Right atrium auricular region (tissue), 2 donors: ENCODE measurements around the gene SPOCK1. TPM values are rescaled to one million over a fixed set of nuclear protein-coding genes. Genes with fewer than 3 reads are reported as not detected.

Experiments used
- DNase-seq: peaks from one replicate; pipeline ENCODE4 v3.0.0-alpha.2; 2019; ENCODE audit warnings: low spot score
- H3K27ac ChIP-seq, 2 donors: fragments of 200-600 bp; sonication (generic); 1 replicate in 1 of 2; 2 replicates in 1 of 2; pipeline ENCODE4 v1.5.1; 2016 to 2019
- H3K27me3 ChIP-seq, 2 donors: fragments of 200-600 bp; sonication (generic); one replicate each; pipeline versions ENCODE4 v1.5.1 to v1.6.0; 2017 to 2019
- H3K36me3 ChIP-seq: fragments of 200-600 bp; sonication (generic); one replicate; pipeline ENCODE4 v1.5.1; 2016
- H3K4me1 ChIP-seq, 2 donors: fragments of 200-600 bp; sonication (generic); one replicate each; pipeline versions ENCODE4 v1.5.1 to v1.6.0; 2017 to 2019
- H3K4me3 ChIP-seq, 2 donors: fragments of 200-600 bp; sonication (generic); 1 replicate in 1 of 2; 2 replicates in 1 of 2; pipeline ENCODE4 v1.5.1; 2017 to 2019; ENCODE audit warnings: mild to moderate bottlenecking in 1 of 2, moderate library complexity in 1 of 2
- H3K9me3 ChIP-seq, 2 donors: fragments of 200-600 bp; sonication (generic); one replicate each; pipeline ENCODE4 v1.5.1; 2019
- total RNA-seq, 2 donors: library from RNA; depleted of rRNA; stranded (reverse); fragments of >200 nt; gene quantifications; one replicate each; pipeline ENCODE4 v1.1.0, GENCODE V29; 2016
- TF ChIP-seq, protein P1 (sequence below), 2 donors: fragments of 200-600 bp; sonication (generic); IDR thresholded peaks; one replicate each; pipeline ENCODE4 v1.5.1; 2019; ENCODE audit warnings: antibody characterized with exemption in 2 of 2

The SPOCK1 gene
- total RNA-seq, 2 donors from 2014 or later, result 59.8 to 84.5 TPM

DNA sequence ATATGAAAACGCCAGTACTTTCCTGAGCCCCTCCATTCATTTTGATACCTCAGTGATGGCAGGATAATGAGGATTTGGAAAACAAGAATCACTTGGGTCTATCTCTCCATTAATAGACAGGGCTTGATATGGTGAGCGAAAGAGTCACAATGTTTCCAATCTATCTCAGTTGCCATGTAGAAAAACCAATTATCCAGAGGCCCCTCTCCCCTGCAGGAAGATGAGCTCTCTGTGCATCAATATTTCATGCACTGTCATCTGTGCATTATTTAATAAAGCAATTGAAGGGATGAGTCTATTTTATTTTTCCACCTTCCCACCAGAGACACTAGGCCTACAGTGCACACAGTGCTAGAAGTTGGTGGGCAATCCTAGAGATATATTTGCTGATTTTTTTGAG is 326.9 kb downstream of the SPOCK1 start:
- Histone ChIP-seq H3K27me3 (no peaks in the 10 kb centered on the region), H3K4me3 (no peak overlapping the region)
- no peak for DNase-seq

DNA sequence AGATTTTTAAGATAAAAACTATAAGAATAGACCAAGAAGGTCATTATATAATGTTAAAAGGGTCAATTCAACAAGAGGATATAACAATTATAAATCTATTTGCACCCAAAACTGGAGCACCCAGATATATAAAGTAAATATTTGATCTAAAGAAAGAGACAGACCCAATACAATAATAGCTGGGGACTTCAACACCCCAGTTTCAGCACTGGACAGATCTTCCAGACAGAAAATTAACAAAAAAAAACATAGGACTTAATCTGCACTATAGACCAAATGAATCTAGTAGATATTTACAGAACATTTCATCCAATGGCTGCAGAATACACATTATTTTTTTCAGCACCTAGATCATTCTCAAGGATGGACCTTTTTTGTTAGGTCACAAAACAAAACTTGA is 331.9 kb downstream of the SPOCK1 start:
- Histone ChIP-seq H3K4me3 (no peak overlapping the region), H3K4me1 (no peaks in the 10 kb centered on the region), H3K36me3 (no peaks in the 10 kb centered on the region), H3K27ac (no peak overlapping the region), H3K27me3 (no peaks in the 10 kb centered on the region), H3K9me3 (no peaks in the 10 kb centered on the region)
- DNase-seq, result no peak
- TF ChIP-seq, protein P1, sequence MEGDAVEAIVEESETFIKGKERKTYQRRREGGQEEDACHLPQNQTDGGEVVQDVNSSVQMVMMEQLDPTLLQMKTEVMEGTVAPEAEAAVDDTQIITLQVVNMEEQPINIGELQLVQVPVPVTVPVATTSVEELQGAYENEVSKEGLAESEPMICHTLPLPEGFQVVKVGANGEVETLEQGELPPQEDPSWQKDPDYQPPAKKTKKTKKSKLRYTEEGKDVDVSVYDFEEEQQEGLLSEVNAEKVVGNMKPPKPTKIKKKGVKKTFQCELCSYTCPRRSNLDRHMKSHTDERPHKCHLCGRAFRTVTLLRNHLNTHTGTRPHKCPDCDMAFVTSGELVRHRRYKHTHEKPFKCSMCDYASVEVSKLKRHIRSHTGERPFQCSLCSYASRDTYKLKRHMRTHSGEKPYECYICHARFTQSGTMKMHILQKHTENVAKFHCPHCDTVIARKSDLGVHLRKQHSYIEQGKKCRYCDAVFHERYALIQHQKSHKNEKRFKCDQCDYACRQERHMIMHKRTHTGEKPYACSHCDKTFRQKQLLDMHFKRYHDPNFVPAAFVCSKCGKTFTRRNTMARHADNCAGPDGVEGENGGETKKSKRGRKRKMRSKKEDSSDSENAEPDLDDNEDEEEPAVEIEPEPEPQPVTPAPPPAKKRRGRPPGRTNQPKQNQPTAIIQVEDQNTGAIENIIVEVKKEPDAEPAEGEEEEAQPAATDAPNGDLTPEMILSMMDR (IDR thresholded peaks at IDR 0.05), result no peak

More for the DNA sequence above, 326.9 kb downstream of the SPOCK1 start:
- H3K9me3 ChIP-seq, result no peaks in the 10 kb centered on the region
- no peaks in the 10 kb centered on the region for H3K36me3 ChIP-seq
- no peaks in the 10 kb centered on the region for H3K4me1 ChIP-seq
- TF ChIP-seq, protein P1 (IDR thresholded peaks at IDR 0.05), result no peak
- no peak overlapping the region for H3K27ac ChIP-seq

DNA sequence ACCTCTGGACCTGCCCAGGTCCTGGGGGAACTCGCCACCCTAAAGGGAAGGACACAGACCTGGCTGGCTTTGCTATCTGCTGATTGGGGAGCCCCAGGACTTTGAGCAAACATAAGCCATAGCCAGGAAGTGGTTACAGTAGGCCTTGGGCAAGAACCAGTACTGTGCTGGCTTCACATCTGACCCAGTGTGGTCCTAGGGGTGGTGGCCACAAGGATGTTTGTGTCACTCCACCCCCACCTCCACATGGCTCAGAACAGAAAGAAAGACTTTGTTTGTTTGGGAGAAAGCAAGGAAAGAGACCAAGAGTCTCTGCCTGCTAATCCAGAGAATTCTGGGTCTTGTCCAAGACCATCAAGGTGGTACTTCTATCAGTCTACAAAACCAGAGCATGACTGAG is 334.2 kb downstream of the SPOCK1 start:
- Histone ChIP-seq H3K4me3 (no peak overlapping the region), H3K27ac (no peak overlapping the region), H3K36me3 (no peaks in the 10 kb centered on the region), H3K27me3 (no peaks in the 10 kb centered on the region), H3K4me1 (no peaks in the 10 kb centered on the region), H3K9me3 (no peaks in the 10 kb centered on the region)
- DNase-seq, result no peak
- TF ChIP-seq, protein P1 (IDR thresholded peaks at IDR 0.05), result no peak

DNA sequence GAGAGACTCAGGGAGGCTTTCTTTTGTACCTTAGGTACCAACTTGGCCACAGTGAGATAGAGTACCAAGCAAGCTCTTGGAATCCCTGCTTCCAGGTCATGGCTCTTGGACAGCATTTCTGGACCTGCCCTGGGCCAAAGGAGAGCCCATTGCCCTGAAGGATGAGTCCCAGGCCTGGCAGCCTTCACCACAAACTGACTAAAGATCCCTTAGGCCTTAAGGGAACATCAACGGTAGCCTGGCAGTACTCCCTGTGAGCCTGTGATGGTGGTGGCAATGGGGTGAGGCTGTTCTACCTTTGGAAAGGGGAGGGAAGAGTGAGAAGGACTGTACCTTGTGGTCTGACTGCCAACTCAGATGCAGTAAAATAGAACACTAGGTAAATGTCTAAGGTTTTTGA is 334.6 kb downstream of the SPOCK1 start:
- no peak for DNase-seq
- TF ChIP-seq, protein P1 (IDR thresholded peaks at IDR 0.05), result no peak
- no peaks in the 10 kb centered on the region for H3K36me3 ChIP-seq

DNA sequence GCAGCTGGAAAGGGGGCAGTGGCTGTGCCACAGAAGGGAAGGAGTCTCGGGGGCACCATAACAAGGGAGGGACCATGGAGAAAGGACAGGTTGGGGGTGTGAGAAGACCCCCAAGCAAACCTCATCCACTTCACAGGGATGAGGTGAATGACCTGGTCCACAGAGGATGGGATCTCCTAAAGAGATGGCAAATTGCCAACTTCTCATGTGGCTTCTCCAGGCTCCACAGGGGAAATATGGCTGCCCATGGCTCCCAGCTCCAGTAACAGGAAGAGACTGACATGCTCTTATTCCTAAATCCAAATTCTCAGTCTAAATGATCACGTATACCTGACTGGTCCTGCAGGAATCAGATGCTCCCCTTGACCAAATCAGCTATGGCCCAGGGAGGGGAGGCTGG is 340.4 kb downstream of the SPOCK1 start:
- H3K36me3 ChIP-seq, result no peaks in the 10 kb centered on the region
- no peaks in the 10 kb centered on the region for H3K9me3 ChIP-seq
- no peaks in the 10 kb centered on the region for H3K4me1 ChIP-seq
- H3K27ac ChIP-seq, result no peak overlapping the region
- no peak overlapping the region for H3K4me3 ChIP-seq
- H3K27me3 ChIP-seq, result no peaks in the 10 kb centered on the region
- no peak for DNase-seq
- TF ChIP-seq, protein P1 (IDR thresholded peaks at IDR 0.05), result no peak

More for the DNA sequence above, 334.6 kb downstream of the SPOCK1 start:
- Histone ChIP-seq H3K27me3 (no peaks in the 10 kb centered on the region), H3K9me3 (no peaks in the 10 kb centered on the region), H3K4me1 (no peaks in the 10 kb centered on the region), H3K4me3 (no peak overlapping the region), H3K27ac (no peak overlapping the region)

DNA sequence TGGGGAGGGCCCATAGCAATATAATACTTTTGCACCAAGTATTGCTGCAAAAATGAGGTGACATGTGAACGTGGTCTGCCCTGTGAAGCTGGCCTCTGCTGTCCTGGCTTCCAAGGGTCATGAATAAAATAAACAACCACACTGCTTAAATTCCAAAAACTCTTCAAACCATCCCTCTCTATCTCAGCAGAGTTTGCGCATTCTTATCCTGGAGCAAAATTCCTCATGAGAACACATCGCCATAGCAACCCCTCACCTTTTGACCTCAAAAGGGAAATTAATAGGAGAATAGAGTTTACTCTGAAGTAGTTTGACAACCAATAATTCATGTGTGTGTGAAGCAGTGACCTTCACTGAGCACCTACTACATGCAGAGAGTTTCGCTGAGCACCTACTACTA is 342.9 kb downstream of the SPOCK1 start:
- no peaks in the 10 kb centered on the region for H3K9me3 ChIP-seq
- no peaks in the 10 kb centered on the region for H3K4me1 ChIP-seq
- TF ChIP-seq, protein P1 (IDR thresholded peaks at IDR 0.05), result no peak
- no peak overlapping the region for H3K4me3 ChIP-seq
- H3K36me3 ChIP-seq, result no peaks in the 10 kb centered on the region
- no peaks in the 10 kb centered on the region for H3K27me3 ChIP-seq
- no peak overlapping the region for H3K27ac ChIP-seq
- DNase-seq, result no peak
